Prostate gland (tissue), 2 donors: ENCODE data around the gene DNPEP.

Experiments used
- POLR2A ChIP-seq: fragments of 450-650 bp; IDR thresholded peaks from one replicate; pipeline ENCODE4 v1.6.1; 2016; ENCODE audit warnings: antibody characterized with exemption, mild to moderate bottlenecking
- TF ChIP-seq, protein P1 (sequence below), 4 experiments: fragments of 200-600 bp in 2 of 4; fragments of 450-650 bp in 2 of 4; sonication (generic) in 2 of 4; IDR thresholded peaks; 1 replicate in 3 of 4; 2 replicates in 1 of 4; pipeline ENCODE4 v1.5.1; 2016 to 2019; ENCODE audit warnings: antibody characterized with exemption in 4 of 4, mild to moderate bottlenecking in 2 of 4, moderate library complexity in 2 of 4

DNA sequence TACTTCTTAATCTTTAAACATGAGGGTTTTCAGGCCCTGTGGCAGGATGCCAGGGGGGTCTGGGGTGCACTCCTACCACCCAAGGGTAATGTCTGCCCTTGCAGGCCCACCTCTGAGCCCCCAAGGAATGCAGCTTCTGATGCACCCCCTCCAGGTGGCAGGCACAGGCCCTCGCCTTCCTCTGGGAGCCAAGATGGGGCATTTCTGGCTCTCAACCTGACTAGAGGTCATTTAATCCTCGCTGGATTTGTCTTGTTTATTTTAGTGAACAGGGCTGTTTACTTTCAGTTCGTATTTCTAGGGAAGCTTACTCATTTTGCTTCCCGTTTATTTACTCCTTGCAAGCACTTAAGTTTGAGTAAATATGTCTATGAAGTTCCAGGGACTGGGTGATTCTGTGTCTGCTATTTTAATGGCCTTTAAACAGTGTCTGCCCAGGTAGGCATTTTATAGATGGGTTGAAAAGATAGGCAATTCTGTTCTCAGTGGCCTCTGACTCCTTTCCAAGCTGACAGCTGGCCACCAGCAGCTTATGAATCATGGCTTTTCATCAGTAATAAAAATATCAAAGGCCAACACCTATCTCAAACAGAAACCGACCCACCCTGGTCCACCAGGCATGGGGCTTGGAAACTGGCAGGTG, 11.1 kb upstream of the DNPEP start:
- no peak for TF ChIP-seq POLR2A
- TF ChIP-seq, protein P1, sequence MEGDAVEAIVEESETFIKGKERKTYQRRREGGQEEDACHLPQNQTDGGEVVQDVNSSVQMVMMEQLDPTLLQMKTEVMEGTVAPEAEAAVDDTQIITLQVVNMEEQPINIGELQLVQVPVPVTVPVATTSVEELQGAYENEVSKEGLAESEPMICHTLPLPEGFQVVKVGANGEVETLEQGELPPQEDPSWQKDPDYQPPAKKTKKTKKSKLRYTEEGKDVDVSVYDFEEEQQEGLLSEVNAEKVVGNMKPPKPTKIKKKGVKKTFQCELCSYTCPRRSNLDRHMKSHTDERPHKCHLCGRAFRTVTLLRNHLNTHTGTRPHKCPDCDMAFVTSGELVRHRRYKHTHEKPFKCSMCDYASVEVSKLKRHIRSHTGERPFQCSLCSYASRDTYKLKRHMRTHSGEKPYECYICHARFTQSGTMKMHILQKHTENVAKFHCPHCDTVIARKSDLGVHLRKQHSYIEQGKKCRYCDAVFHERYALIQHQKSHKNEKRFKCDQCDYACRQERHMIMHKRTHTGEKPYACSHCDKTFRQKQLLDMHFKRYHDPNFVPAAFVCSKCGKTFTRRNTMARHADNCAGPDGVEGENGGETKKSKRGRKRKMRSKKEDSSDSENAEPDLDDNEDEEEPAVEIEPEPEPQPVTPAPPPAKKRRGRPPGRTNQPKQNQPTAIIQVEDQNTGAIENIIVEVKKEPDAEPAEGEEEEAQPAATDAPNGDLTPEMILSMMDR (IDR thresholded peaks at IDR 0.05), result no peak
